Measurements from ENCODE around the gene MARCHF7.
"Not testable (repeated sequence)": the region's sequence is repeated elsewhere in the genome, so short reads cannot be mapped to it uniquely, and the experiment has no call there.

The MARCHF7 gene

GRCh38 chr2:159712143-159712928, at the start of gene MARCHF7:
TSS of gene MARCHF7 (plus strand) at chr2:159712506. CDS start at chr2:159729023, 16,517 bp downstream.
- in situ Hi-C loops (cut with MboI; ENCODE audit: low sequenced_read_pairs): loop anchor here (5.0 kb wide), 1 partner anchor 105 kb away; no protein-coding TSS in a partner anchor
- peak within 1 kb of the TSS; percentile 100 for H3K4me3 ChIP-seq
- DNase-seq (ENCODE audit: low spot score in 2 of 2): peak; percentile 93 to 99
- H3K27me3 ChIP-seq (ENCODE audit: low read depth): no peaks in the 10 kb centered on the region
- H3K36me3 ChIP-seq (replicated peaks): peaks cover 24% of the 10 kb centered on the region
- H3K4me1 ChIP-seq: peaks cover 19% of the 10 kb centered on the region
- H3K9me3 ChIP-seq: no peaks in the 10 kb centered on the region

- H3K27me3 ChIP-seq (ENCODE audit: low read depth); H3K36me3 ChIP-seq (replicated peaks); DNase-seq (ENCODE audit: low spot score in 2 of 2); H3K4me1 ChIP-seq; H3K9me3 ChIP-seq; H3K4me3 ChIP-seq; in situ Hi-C loops (cut with MboI; ENCODE audit: low sequenced_read_pairs): not testable (repeated sequence)
Observed at GRCh38 chr2:159667423-159667822, 44.9 kb upstream of the MARCHF7 start.

- Histone ChIP-seq H3K27me3 (ENCODE audit: low read depth) (no peaks in the 10 kb centered on the region), H3K4me3 (no peak overlapping the region), H3K9me3 (no peaks in the 10 kb centered on the region), H3K36me3 (replicated peaks) (no peaks in the 10 kb centered on the region), H3K4me1 (no peaks in the 10 kb centered on the region)
- in situ Hi-C loops (cut with MboI; ENCODE audit: low sequenced_read_pairs): no loop called here
- no peak for DNase-seq (ENCODE audit: low spot score in 2 of 2)
Observed at GRCh38 chr2:159671047-159671446, 41.3 kb upstream of the MARCHF7 start.

- DNase-seq (ENCODE audit: low spot score in 2 of 2): no peak
- in situ Hi-C loops (cut with MboI; ENCODE audit: low sequenced_read_pairs): no loop called here
- Histone ChIP-seq H3K4me3 (no peak overlapping the region), H3K36me3 (replicated peaks) (no peaks in the 10 kb centered on the region), H3K4me1 (peaks cover 10% of the 10 kb centered on the region; the same call in 1 of the 2 replicates), H3K9me3 (no peaks in the 10 kb centered on the region), H3K27me3 (ENCODE audit: low read depth) (no peaks in the 10 kb centered on the region)
Observed at GRCh38 chr2:159677654-159678053, 34.7 kb upstream of the MARCHF7 start.

GRCh38 chr2:159680692-159681091, 31.6 kb upstream of the MARCHF7 start:
- DNase-seq (ENCODE audit: low spot score in 2 of 2): no peak
- Histone ChIP-seq H3K4me1 (peaks cover 10% of the 10 kb centered on the region; the same call in 1 of the 2 replicates), H3K9me3 (no peaks in the 10 kb centered on the region), H3K27me3 (ENCODE audit: low read depth) (no peaks in the 10 kb centered on the region), H3K36me3 (replicated peaks) (no peaks in the 10 kb centered on the region), H3K4me3 (no peak overlapping the region)
- in situ Hi-C loops (cut with MboI; ENCODE audit: low sequenced_read_pairs): no loop called here

- Histone ChIP-seq H3K4me1 (peaks cover 8% of the 10 kb centered on the region; the same call in 1 of the 2 replicates), H3K4me3 (no peak overlapping the region), H3K27me3 (ENCODE audit: low read depth) (no peaks in the 10 kb centered on the region), H3K9me3 (no peaks in the 10 kb centered on the region), H3K36me3 (replicated peaks) (no peaks in the 10 kb centered on the region)
- no peak for DNase-seq (ENCODE audit: low spot score in 2 of 2)
- in situ Hi-C loops (cut with MboI; ENCODE audit: low sequenced_read_pairs): no loop called here
Observed at GRCh38 chr2:159683817-159684216, 28.5 kb upstream of the MARCHF7 start.

GRCh38 chr2:159684796-159685195, 27.5 kb upstream of the MARCHF7 start:
- in situ Hi-C loops (cut with MboI; ENCODE audit: low sequenced_read_pairs): no loop called here

GRCh38 chr2:159694500-159695040, 17.7 kb upstream of the MARCHF7 start:
- Histone ChIP-seq H3K9me3 (no peaks in the 10 kb centered on the region), H3K4me1 (peaks cover 2% of the 10 kb centered on the region), H3K4me3 (no peak overlapping the region), H3K36me3 (replicated peaks) (no peaks in the 10 kb centered on the region), H3K27me3 (ENCODE audit: low read depth) (no peaks in the 10 kb centered on the region)
- in situ Hi-C loops (cut with MboI; ENCODE audit: low sequenced_read_pairs): no loop called here
- no peak for DNase-seq (ENCODE audit: low spot score in 2 of 2)

More at GRCh38 chr2:159684796-159685195, 27.5 kb upstream of the MARCHF7 start:
- DNase-seq (ENCODE audit: low spot score in 2 of 2): no peak
- no peak overlapping the region for H3K4me3 ChIP-seq
- peaks cover 4% of the 10 kb centered on the region; the same call in 1 of the 2 replicates for H3K4me1 ChIP-seq
- no peaks in the 10 kb centered on the region for H3K27me3 ChIP-seq (ENCODE audit: low read depth)
- no peaks in the 10 kb centered on the region for H3K9me3 ChIP-seq
- H3K36me3 ChIP-seq (replicated peaks): no peaks in the 10 kb centered on the region

GRCh38 chr2:159695795-159696448, 16.4 kb upstream of the MARCHF7 start:
- Histone ChIP-seq H3K36me3 (replicated peaks) (no peaks in the 10 kb centered on the region), H3K27me3 (ENCODE audit: low read depth) (no peaks in the 10 kb centered on the region), H3K4me1 (peaks cover 7% of the 10 kb centered on the region), H3K4me3 (no peak overlapping the region), H3K9me3 (no peaks in the 10 kb centered on the region)
- no peak for DNase-seq (ENCODE audit: low spot score in 2 of 2)
- in situ Hi-C loops (cut with MboI; ENCODE audit: low sequenced_read_pairs): no loop called here

GRCh38 chr2:159703491-159703890, 8.8 kb upstream of the MARCHF7 start:
- H3K4me1 ChIP-seq: peaks cover 7% of the 10 kb centered on the region
- no peaks in the 10 kb centered on the region for H3K36me3 ChIP-seq (replicated peaks)
- no peak for DNase-seq (ENCODE audit: low spot score in 2 of 2)
- in situ Hi-C loops (cut with MboI; ENCODE audit: low sequenced_read_pairs): no loop called here
- H3K4me3 ChIP-seq: no peak overlapping the region
- H3K27me3 ChIP-seq (ENCODE audit: low read depth): no peaks in the 10 kb centered on the region
- H3K9me3 ChIP-seq: no peaks in the 10 kb centered on the region

GRCh38 chr2:159706385-159706980, 5.8 kb upstream of the MARCHF7 start:
- H3K27me3 ChIP-seq (ENCODE audit: low read depth): no peaks in the 10 kb centered on the region
- peaks cover 4% of the 10 kb centered on the region; the same call in 1 of the 2 replicates for H3K4me1 ChIP-seq
- H3K4me3 ChIP-seq: no peak overlapping the region
- no peaks in the 10 kb centered on the region for H3K9me3 ChIP-seq
- no peak for DNase-seq (ENCODE audit: low spot score in 2 of 2)
- no peaks in the 10 kb centered on the region for H3K36me3 ChIP-seq (replicated peaks)
- in situ Hi-C loops (cut with MboI; ENCODE audit: low sequenced_read_pairs): no loop called here

- Histone ChIP-seq H3K27me3 (ENCODE audit: low read depth) (no peaks in the 10 kb centered on the region), H3K36me3 (replicated peaks) (peaks cover 6% of the 10 kb centered on the region), H3K9me3 (no peaks in the 10 kb centered on the region), H3K4me3 (no peak overlapping the region), H3K4me1 (peaks cover 7% of the 10 kb centered on the region; the same call in 1 of the 2 replicates)
- in situ Hi-C loops (cut with MboI; ENCODE audit: low sequenced_read_pairs): no loop called here
- DNase-seq (ENCODE audit: low spot score in 2 of 2): no peak
Observed at GRCh38 chr2:159708066-159708760, 4.1 kb upstream of the MARCHF7 start.

- DNase-seq (ENCODE audit: low spot score in 2 of 2): no peak
- Histone ChIP-seq H3K4me1 (peaks cover 15% of the 10 kb centered on the region), H3K4me3 (no peak overlapping the region), H3K9me3 (no peaks in the 10 kb centered on the region), H3K36me3 (replicated peaks) (peaks cover 10% of the 10 kb centered on the region), H3K27me3 (ENCODE audit: low read depth) (no peaks in the 10 kb centered on the region)
- in situ Hi-C loops (cut with MboI; ENCODE audit: low sequenced_read_pairs): loop anchor here (5.0 kb wide), 1 partner anchor 103 kb away; no protein-coding TSS in a partner anchor
Observed at GRCh38 chr2:159710601-159711180, 1.6 kb upstream of the MARCHF7 start.
